Activated CD4-positive, alpha-beta memory T cell treated with anti-CD3 and anti-CD28 coated beads for 36 hours (primary cell): Measurements from ENCODE around the gene TRPM4. TPM values are rescaled to one million over a fixed set of nuclear protein-coding genes. Genes with fewer than 3 reads are reported as not detected.

Source experiments
- CTCF ChIA-PET: fragments of 350-600 bp; sonication (Branson Sonifier 250); formaldehyde crosslinking; loops from one replicate; lab custom pipeline; 2021; ENCODE audit warnings: antibody characterized with exemption, inconsistent platforms; lab: Charles Lee
- POLR2A ChIA-PET: fragments of 350-600 bp; sonication (Branson Sonifier 250); formaldehyde crosslinking; loops from one replicate; lab custom pipeline; 2021; ENCODE audit warnings: antibody characterized with exemption; lab: Charles Lee
- DNase-seq: peaks from one replicate; pipeline ENCODE4 v3.0.0-alpha.2; 2020
- H3K27ac Mint-ChIP-seq: one replicate; pipeline ENCODE4 v1.8.0; 2021; ENCODE audit warnings: mixed read lengths
- H3K27me3 Mint-ChIP-seq: one replicate; pipeline ENCODE4 v1.8.0; 2021; ENCODE audit warnings: mixed read lengths
- H3K36me3 Mint-ChIP-seq: one replicate; pipeline ENCODE4 v1.8.0; 2021; ENCODE audit warnings: mixed read lengths
- H3K4me1 Mint-ChIP-seq: one replicate; pipeline ENCODE4 v1.8.0; 2021; ENCODE audit warnings: low read depth, mixed read lengths
- H3K4me3 Mint-ChIP-seq: one replicate; pipeline ENCODE4 v1.8.0; 2021; ENCODE audit warnings: mild to moderate bottlenecking, mixed read lengths
- H3K9me3 Mint-ChIP-seq: one replicate; pipeline ENCODE4 v1.8.0; 2021; ENCODE audit warnings: mixed read lengths
- intact Hi-C: fragments of 100-400 bp; cut with micrococcal nuclease; formaldehyde crosslinking; loops from one replicate; pipeline ENCODE4 v1.15.1; 2023
- total RNA-seq, 2 experiments: library from RNA; stranded (reverse); gene quantifications; one replicate each; pipeline ENCODE4 v1.2.3, GENCODE V29; 2021

Gene TRPM4
- total RNA-seq, 2 experiments from 2014 or later = 1.1 to 1.2 TPM

GRCh38 chr19:49153167-49153809 is 4.3 kb upstream of the TRPM4 start:
- no peaks in the 10 kb centered on the region for H3K9me3 Mint-ChIP-seq
- no peaks in the 10 kb centered on the region for H3K36me3 Mint-ChIP-seq
- POLR2A ChIA-PET = no interaction called here
- H3K27me3 Mint-ChIP-seq = peaks cover 66% of the 10 kb centered on the region
- peaks cover 26% of the 10 kb centered on the region for H3K4me1 Mint-ChIP-seq
- CTCF ChIA-PET = interaction anchor here (1.2 kb wide), 1 partner anchor 39 kb away, joined by 4 read pairs; the partner anchor contains the start of gene LIN7B
- intact Hi-C loops = no loop called here
- no peak overlapping the region for H3K4me3 Mint-ChIP-seq
- DNase-seq = no peak
- H3K27ac Mint-ChIP-seq = no peak overlapping the region

DNA sequence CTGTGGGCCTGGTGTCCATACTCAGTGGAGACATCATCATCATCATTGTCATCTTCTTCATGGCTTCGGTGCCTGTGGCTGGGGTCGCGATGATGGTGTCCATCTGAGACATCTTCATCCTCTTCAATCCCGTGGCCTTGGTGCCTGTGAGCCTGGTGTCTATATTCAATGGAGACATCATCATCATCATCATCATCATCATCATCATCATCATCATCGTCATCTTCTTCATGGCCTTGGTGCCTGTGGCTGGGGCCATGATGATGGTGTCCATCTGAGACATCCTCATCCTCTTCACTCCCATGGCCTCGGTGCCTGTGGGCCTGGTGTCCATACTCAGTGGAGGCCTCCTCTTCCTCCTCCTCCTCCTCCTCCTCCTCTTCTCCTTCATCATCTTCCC is 3.3 kb upstream of the TRPM4 start:
- Mint-ChIP-seq H3K27me3 (peaks cover 63% of the 10 kb centered on the region), H3K9me3 (no peaks in the 10 kb centered on the region), H3K36me3 (no peaks in the 10 kb centered on the region), H3K4me3 (no peak overlapping the region), H3K4me1 (peaks cover 21% of the 10 kb centered on the region), H3K27ac (no peak overlapping the region)
- intact Hi-C loops = no loop called here
- ChIA-PET POLR2A (no interaction called here), CTCF (no interaction called here)
- no peak for DNase-seq

DNA sequence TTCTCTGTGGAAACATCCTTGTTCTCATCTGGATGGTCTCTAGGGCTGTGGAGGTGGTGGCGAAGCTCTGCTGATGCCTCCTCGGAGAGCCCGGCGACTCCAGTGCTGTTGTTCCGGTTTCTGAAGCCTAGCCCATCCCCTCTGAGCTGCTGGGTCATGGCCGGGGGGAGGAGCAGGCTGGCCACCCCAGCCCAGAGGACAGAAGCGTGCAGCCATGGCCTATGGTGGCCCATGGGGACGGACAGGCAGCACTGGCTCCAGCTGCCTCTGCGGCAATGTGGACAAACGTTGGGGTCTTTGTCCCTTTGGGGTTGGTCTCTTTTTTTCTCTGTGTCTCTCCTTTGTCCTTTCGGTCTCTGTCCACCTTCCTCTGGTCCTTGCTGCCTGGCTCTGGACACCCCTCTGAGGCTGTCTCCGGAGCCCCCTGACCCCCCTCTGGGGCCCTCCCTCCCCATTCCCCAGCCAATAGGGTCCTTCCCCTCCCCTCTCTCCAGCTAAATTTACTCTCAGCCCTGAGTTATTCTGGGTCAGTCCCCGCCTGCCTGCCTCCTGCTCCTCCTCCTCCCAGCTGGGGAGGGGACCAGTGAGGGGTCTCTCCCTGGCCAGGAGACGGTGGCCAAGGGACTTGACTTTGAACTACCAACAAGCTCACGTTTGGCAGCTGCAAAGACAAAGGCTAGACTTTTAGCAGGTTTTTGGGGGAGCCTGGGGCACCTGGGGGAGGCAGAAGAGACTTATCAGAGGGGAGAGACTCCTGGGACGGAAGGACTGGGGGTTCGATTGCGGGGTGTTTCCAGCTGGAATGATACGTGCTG is 2.4 kb upstream of the TRPM4 start, which contains the start of gene HRC:
HRC (minus strand) TSS at position 392 of the 815 bp plus-strand sequence; CDS start at position 233, 159 bp downstream.
- Mint-ChIP-seq H3K4me3 (no peak within 1 kb of the TSS), H3K27ac (no peak within 1 kb of the TSS), H3K27me3 (peaks cover 62% of the 10 kb centered on the region), H3K9me3 (no peaks in the 10 kb centered on the region), H3K36me3 (no peaks in the 10 kb centered on the region), H3K4me1 (peaks cover 13% of the 10 kb centered on the region)
- ChIA-PET POLR2A (no interaction called here), CTCF (interaction anchor here (1.0 kb wide), 1 partner anchor 9 kb away, joined by 3 read pairs; no protein-coding TSS in a partner anchor)
- no peak for DNase-seq
- intact Hi-C loops = no loop called here

- Mint-ChIP-seq H3K27ac (no peak overlapping the region), H3K27me3 (peaks cover 65% of the 10 kb centered on the region), H3K9me3 (no peaks in the 10 kb centered on the region), H3K36me3 (no peaks in the 10 kb centered on the region), H3K4me1 (peaks cover 11% of the 10 kb centered on the region), H3K4me3 (no peak overlapping the region)
- DNase-seq = no peak
- POLR2A ChIA-PET = no interaction called here
- intact Hi-C loops = no loop called here
- CTCF ChIA-PET = interaction anchor here (1.0 kb wide), 1 partner anchor 9 kb away, joined by 3 read pairs; no protein-coding TSS in a partner anchor
Observed at GRCh38 chr19:49155820-49156346, 1.7 kb upstream of the TRPM4 start.

DNA sequence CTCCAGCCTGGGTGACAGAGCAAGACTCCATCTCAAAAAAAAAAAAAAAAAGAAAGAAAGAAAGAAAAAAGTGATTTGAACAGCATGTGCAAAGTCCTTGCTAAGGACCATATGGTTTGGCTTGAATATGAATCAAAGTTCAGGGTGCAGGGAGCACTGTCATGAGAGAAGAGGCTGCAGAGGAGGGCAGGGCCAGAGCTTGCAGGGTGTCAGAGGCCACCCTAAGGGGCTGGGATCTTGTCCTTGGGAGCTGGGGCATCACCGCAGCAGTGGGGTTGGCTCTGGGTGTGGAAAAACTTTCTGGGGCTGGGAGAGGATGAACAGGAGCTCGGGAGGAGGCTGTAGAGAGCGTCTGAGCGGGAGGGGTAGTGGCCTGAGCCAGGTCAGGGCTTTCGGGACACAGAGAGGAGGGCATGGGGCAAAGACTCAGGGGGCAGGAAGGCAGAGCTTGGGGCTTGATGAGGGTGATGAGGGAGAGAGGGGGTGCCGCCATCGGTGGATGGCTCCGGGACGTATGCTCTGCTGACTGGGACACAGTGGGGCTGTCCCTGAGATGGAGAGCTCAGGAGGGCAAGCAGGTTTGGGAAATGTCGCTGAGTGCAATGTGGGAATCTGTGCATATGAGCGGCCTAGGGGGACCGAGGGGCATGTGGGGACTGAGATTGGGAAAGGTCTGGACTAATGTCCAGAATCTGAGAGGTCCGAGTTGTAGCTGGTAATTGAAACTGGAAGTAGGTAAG is 3.0 kb downstream of the TRPM4 start:
- peaks cover 31% of the 10 kb centered on the region for H3K27me3 Mint-ChIP-seq
- intact Hi-C loops = no loop called here
- no peaks in the 10 kb centered on the region for H3K36me3 Mint-ChIP-seq

DNA sequence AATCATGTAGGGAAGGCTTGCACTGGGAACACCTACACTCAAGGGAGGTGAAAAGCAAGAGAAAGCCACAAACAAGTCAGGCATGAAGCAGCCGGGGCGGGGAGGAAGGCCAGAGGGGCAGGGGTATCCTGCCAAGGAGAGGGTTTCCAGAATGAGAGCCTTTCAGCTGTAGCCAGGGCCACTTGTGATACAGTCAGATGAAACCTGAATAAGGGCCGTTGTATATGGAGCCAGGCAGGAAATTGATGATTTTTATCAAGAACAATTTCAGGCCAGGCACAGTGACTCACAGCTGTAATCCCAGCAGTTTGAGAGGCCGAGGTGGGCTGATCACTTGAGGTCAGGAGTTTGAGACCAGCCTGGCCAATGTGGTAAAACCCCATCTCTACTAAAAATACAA is 4.4 kb downstream of the TRPM4 start:
- Mint-ChIP-seq H3K27me3 (peaks cover 26% of the 10 kb centered on the region), H3K4me1 (peaks cover 6% of the 10 kb centered on the region), H3K27ac (no peak overlapping the region), H3K4me3 (no peak overlapping the region), H3K9me3 (no peaks in the 10 kb centered on the region), H3K36me3 (no peaks in the 10 kb centered on the region)
- DNase-seq = no peak
- ChIA-PET CTCF (interaction anchor here (1.4 kb wide), 2 partner anchors 37 to 63 kb away, joined by 3 read pairs; no protein-coding TSS in a partner anchor), POLR2A (no interaction called here)
- intact Hi-C loops = no loop called here

More for the DNA sequence above, 3.0 kb downstream of the TRPM4 start:
- Mint-ChIP-seq H3K9me3 (no peaks in the 10 kb centered on the region), H3K4me1 (peaks cover 6% of the 10 kb centered on the region), H3K27ac (no peak overlapping the region), H3K4me3 (no peak overlapping the region)
- DNase-seq = no peak
- POLR2A ChIA-PET = no interaction called here
- CTCF ChIA-PET = interaction anchor here (0.8 to 1.2 kb wide), 4 partner anchors 14 to 143 kb away, joined by 3 read pairs; partner anchors contain the start of gene LHB

- H3K4me3 Mint-ChIP-seq = no peak overlapping the region
- H3K9me3 Mint-ChIP-seq = no peaks in the 10 kb centered on the region
- no peaks in the 10 kb centered on the region for H3K4me1 Mint-ChIP-seq
- POLR2A ChIA-PET = no interaction called here
- H3K27ac Mint-ChIP-seq = no peak overlapping the region
- peaks cover 10% of the 10 kb centered on the region for H3K27me3 Mint-ChIP-seq
- CTCF ChIA-PET = no interaction called here
- intact Hi-C loops = no loop called here
- DNase-seq = no peak
- no peaks in the 10 kb centered on the region for H3K36me3 Mint-ChIP-seq
Observed at GRCh38 chr19:49165111-49165750, 7.6 kb downstream of the TRPM4 start.

DNA sequence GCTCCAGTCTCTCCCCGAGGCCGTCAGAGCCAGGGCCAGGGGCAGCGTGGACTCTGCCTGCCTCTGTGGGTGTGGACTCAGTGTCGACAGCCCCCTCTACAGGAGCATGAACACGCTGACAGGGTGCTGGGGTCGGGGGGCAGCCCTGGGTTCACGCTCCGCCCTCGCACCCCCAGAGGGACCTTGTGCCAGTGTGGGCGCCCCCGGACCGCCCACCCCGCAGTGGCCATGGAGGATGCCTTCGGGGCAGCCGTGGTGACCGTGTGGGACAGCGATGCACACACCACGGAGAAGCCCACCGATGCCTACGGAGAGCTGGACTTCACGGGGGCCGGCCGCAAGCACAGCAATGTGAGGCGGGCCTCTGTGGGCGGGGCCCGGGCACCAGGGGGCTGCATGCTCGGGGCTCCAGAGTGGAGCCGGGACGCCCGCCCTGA is 8.3 kb downstream of the TRPM4 start:
- Mint-ChIP-seq H3K27me3 (peaks cover 8% of the 10 kb centered on the region), H3K36me3 (no peaks in the 10 kb centered on the region), H3K4me1 (no peaks in the 10 kb centered on the region), H3K9me3 (no peaks in the 10 kb centered on the region), H3K4me3 (no peak overlapping the region), H3K27ac (no peak overlapping the region)
- POLR2A ChIA-PET = no interaction called here
- intact Hi-C loops = no loop called here
- CTCF ChIA-PET = no interaction called here
- DNase-seq = no peak

DNA sequence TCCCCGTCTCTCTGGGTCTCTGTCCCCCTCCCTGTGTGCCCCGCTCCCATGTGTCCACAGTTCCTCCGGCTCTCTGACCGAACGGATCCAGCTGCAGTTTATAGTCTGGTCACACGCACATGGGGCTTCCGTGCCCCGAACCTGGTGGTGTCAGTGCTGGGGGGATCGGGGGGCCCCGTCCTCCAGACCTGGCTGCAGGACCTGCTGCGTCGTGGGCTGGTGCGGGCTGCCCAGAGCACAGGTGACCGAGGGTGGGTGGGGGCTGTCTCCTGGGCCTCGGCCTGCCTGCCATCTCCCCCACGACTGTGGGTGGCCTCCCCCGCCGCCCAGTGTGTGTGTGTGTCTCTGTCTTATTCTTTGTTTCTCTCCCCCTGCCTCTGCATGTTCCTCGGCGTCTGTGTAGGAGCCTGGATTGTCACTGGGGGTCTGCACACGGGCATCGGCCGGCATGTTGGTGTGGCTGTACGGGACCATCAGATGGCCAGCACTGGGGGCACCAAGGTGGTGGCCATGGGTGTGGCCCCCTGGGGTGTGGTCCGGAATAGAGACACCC is 10.3 kb downstream of the TRPM4 start:
- Mint-ChIP-seq H3K27me3 (peaks cover 6% of the 10 kb centered on the region), H3K4me1 (no peaks in the 10 kb centered on the region), H3K36me3 (no peaks in the 10 kb centered on the region), H3K9me3 (no peaks in the 10 kb centered on the region), H3K4me3 (no peak overlapping the region), H3K27ac (no peak overlapping the region)
- intact Hi-C loops = no loop called here
- DNase-seq = no peak
- ChIA-PET POLR2A (no interaction called here), CTCF (no interaction called here)

- Mint-ChIP-seq H3K36me3 (no peaks in the 10 kb centered on the region), H3K4me1 (no peaks in the 10 kb centered on the region), H3K27ac (no peak overlapping the region), H3K9me3 (no peaks in the 10 kb centered on the region), H3K4me3 (no peak overlapping the region), H3K27me3 (peaks cover 6% of the 10 kb centered on the region)
- no peak for DNase-seq
- ChIA-PET POLR2A (no interaction called here), CTCF (no interaction called here)
- intact Hi-C loops = no loop called here
Observed at GRCh38 chr19:49168421-49168820, 10.8 kb downstream of the TRPM4 start.

DNA sequence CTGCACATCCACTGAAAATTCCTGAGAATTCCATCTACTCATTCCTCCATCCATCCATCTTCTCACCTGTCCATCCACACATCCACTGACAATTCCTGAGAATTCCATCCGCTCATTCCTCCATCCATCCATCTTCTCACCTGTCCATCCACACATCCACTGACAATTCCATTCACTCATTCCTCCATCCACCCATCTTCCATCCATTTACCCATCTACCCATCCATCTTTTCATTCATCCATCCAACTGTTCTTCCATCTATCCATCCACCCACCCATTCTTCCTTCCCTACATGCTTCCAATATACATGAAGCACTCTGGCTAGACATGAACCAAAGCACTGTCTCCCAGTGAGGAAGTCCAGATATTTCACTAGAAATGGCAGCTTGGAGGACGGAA is 15.6 kb downstream of the TRPM4 start:
- no peaks in the 10 kb centered on the region for H3K36me3 Mint-ChIP-seq
- ChIA-PET CTCF (no interaction called here), POLR2A (no interaction called here)
- no peaks in the 10 kb centered on the region for H3K9me3 Mint-ChIP-seq
- H3K4me3 Mint-ChIP-seq = no peak overlapping the region
- H3K27me3 Mint-ChIP-seq = peaks cover 6% of the 10 kb centered on the region
- no peak for DNase-seq
- intact Hi-C loops = no loop called here
- peaks cover 5% of the 10 kb centered on the region for H3K4me1 Mint-ChIP-seq
- H3K27ac Mint-ChIP-seq = no peak overlapping the region
